HepG2 (cell line): ENCODE results near the gene CAT.

Source experiments
- CTCF ChIP-seq: sonication (generic); formaldehyde crosslinking; IDR thresholded peaks from 2 replicates; pipeline ENCODE4 v1.5.0; 2020; ENCODE audit warnings: mild to moderate bottlenecking, missing genetic modification reagents, moderate library complexity
- ELF1 ChIP-seq: sonication (generic); formaldehyde crosslinking; IDR thresholded peaks from 2 replicates; pipeline ENCODE4 v1.4.0; 2020; ENCODE audit warnings: missing genetic modification reagents
- POLR2A ChIP-seq, 2 experiments: IDR thresholded peaks; 2 replicates each; pipeline ENCODE4 v1.6.1; 2011; ENCODE audit warnings: low read depth in 2 of 2, low read length in 2 of 2, mild to moderate bottlenecking in 1 of 2, moderate library complexity in 1 of 2; ENCODE audit not compliant: insufficient read depth in 1 of 2
- POLR2AphosphoS5 ChIP-seq: IDR thresholded peaks from 2 replicates; pipeline ENCODE4 v1.6.1; 2012; ENCODE audit warnings: low read depth, low read length
- SIN3A ChIP-seq: IDR thresholded peaks from 2 replicates; pipeline ENCODE4 v1.6.1; 2011; ENCODE audit warnings: low read depth, mild to moderate bottlenecking, control low read depth, low read length, borderline replicate concordance
- TRAFD1 ChIP-seq: sonication (generic); formaldehyde crosslinking; IDR thresholded peaks from 2 replicates; pipeline ENCODE4 v1.5.1; 2020; ENCODE audit warnings: missing genetic modification reagents, mild to moderate bottlenecking, borderline replicate concordance

- TF ChIP-seq POLR2A (IDR thresholded peaks at IDR 0.05; ENCODE audit: insufficient read depth in 1 of 2, low read depth in 2 of 2, low read length in 2 of 2) (no peak), TRAFD1 (CRISPR knock-in tag) (no peak), SIN3A (no peak), POLR2AphosphoS5 (no peak), CTCF (CRISPR knock-in tag) (no peak), ELF1 (no peak)
Observed at GRCh38 chr11:34411111-34411510, 27.6 kb upstream of the CAT start.
